Measurements from ENCODE around the gene NACAD.

NACAD gene

DNA sequence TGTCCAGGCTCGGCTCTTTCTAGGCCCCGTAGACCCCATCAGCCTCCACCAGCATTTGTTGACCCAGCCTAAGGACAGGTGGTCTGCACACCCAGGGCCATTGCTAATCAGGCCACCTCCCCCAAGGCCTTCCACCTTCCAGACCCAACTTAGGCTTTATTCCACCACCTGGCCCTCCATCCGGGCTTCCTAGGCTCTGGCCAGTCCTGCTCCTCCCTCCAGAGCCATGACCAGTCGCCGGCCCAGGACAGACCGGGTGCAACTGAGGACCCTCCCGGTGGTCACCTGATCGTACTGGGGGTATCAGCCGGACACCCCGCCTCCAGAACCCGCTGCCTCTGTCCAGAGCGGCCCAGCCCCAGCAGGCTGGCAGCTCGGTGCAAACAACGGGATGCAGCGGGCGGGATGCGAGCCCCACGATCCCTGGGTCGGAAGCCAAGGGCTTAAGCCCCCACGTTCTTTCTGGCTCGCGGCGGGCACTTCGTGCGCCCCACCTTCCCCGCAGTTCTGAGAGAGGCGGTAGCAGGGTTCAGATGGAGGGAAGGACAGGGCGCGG is 545 bp downstream of the NACAD start:
- no peak for DNase-seq (ENCODE audit: low read depth in 2 of 2)

DNA sequence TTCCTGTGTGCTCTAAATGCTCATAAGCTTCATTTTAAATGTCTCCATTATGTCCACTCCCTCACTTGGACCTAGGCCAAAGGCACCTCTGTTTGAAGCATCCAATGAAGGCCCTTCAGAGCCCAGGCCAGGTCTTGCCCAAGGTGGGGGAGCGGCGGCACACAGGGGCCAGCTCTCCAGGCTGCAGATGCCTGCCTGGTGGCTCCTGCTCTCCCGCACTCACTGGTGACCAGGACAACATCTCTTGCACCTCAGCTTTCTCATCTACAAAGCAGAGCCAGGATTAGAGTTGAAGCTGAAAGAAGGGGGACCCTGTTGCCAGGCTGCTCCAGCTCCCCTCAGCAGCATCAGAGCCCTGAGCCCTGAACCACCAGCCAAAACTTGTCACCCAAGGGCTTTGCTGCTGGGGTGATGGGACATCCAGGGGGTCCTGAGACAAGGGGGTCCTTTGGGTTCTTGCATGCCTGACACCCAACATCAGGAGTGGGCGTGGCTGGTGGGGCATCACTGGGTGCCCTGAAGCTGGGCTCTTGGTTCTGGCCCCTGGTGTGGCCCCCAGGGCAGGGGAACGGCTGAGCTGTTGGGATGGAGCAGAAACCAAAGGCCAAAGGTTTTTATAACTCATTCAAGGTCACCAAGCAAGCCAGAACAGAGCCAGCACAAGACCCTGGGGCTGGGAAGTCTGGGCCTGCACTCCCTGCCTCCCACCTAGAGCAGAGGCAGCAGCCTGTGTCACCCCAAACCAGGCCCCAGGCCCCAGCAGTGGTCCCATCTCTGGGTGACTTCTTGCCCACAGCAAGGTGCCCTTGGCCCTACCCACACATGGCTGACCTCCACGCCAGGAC is 1.2 kb downstream of the NACAD start:
- no peak for DNase-seq (ENCODE audit: low read depth in 2 of 2)

DNA sequence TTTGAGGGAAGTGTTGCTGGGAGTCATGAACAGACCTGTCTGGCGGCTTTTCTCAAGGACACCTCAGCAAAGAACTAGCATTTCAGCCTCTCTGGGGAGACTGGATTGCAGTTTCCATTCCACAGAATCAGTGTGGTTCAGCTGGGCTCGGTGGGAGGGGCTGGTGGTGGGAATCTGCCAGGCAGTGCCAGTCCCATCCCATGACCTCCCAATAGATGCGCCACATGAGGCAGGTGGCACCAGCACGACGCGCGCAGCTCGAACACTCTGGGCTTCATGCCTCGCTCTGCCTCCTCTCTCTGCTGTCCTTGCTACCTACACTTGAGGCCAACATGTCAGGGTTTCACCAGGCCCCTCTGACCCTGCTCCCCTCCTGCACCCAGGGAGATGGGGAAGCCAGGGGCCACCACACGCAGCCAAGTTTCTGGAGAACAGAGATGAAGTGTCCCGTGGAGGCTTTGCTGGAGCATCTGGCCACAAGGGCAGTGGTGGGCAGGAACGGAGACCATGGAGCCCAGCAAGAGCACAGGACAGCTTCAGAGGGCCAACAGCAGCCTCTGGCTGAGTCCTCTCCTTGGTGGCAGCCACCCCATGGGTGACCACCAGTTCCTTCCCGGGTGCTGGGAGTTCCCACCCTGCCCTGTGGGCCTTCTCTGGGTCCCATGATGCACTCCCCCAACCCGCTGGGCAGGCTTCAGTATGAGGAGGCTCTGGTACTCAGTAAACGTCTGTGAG is 2.3 kb downstream of the NACAD start:
- no peak for DNase-seq (ENCODE audit: low read depth in 2 of 2)

DNA sequence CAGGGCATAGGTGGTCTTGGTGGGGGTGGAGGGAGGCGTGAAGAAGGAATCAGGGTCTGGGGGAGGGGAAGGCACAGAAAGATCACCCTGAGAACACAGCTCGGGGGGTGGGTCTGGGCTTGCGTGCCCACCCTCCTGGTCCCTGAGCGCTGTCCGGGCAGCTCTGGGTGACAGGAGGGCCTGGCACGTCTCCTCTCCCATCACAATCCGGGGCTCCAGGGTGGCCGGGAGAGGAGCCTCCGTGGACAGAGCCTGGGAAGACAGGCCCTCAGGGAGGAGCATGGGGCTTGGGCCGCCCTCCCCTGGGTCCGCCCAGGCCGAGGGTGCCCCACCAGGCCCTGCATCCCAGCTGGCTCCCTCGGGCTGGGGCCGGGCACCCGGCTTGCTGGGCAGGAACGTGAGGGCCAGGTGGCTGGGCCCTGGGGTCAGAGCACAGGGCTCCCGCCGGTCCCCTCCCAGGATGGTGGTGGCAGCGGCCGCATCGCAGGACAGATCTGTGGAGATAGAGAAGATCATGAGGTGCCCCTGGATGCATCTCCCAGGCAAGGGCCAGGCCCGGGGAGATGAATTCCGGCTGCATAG is 3.1 kb downstream of the NACAD start:
- no peak for DNase-seq (ENCODE audit: low read depth in 2 of 2)

DNA sequence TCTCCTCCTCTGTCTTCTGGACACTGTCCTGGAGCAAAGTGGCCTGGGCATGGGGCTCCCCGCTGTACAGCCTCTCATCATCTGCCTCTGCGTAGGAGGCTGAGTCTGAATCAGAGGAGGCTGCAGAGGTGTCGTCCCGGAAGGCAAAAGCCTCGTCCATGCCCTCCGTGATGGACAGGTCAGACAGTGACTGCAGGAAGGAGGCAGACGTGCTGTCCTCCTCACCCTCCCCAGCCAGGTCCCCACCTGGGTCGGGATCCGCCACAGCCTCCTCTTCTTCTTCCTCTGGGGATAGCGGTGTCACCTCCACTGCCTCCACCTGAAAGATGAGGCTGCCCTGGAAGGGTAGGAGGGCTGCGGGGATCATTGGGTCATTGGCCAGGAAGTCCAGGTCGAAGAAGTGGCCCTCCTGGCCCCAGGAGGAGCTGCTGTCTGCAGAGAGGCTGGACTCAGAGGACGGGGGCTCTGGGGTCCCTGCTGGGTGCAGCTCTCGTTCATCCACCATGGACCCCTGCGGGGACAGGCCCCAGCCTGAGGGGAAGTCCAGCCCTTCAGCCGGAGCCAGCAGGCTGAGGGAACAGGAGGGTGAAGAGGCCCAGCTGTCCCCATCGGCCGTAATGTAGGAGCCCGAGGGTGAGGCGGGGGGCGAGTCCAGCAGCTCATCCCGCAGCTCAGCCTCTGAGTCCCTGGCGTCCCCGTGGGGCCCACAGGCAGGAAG is 3.7 kb downstream of the NACAD start:
- no peak for DNase-seq (ENCODE audit: low read depth in 2 of 2)

DNA sequence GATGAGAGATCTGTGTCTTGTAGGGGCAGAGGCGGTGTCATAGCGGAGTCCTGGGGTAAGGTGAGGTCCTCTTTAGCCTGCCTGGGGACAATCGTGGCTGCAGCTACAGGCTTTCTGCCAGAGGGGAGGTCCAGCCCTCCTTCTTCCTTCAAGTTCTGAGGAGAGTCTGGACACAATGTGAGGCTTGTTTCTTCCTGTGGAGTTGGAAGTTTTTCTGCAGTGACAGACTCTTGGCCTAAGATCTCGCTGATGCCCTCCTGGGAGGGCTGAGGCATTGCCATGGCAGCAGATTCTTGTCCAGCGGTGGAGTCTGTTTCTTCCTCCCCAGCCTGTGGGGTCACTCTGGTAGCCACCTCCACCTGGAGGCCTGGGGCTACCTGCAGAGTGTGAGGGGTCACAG is 4.4 kb downstream of the NACAD start:
- no peak for DNase-seq (ENCODE audit: low read depth in 2 of 2)

DNA sequence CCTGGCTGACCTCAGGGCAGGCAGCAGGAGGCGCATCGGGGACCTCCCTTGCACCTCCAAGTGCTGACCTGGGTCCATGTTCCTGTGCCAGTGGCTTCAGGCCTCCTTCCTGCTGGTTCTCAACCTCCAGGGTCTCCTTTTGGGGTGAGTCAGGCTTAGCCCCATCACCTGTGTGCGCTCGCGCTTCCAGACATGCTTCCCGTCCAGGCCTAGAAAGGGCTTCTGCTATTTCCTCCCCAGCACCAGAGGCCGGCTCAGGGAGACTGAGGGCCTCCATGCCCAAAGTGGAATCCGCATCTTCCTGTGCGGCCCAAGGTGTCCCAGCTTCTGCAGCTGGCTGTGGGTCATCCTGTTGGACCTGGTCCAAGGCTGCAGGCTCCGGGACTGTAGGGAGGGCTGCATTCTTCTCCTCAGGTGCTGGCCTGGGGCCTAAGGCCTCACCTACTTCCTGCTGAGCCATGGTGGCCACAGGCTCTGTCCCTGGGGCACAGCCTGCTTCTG is 5.9 kb downstream of the NACAD start:
- DNase-seq (ENCODE audit: low read depth in 2 of 2), result no peak

DNA sequence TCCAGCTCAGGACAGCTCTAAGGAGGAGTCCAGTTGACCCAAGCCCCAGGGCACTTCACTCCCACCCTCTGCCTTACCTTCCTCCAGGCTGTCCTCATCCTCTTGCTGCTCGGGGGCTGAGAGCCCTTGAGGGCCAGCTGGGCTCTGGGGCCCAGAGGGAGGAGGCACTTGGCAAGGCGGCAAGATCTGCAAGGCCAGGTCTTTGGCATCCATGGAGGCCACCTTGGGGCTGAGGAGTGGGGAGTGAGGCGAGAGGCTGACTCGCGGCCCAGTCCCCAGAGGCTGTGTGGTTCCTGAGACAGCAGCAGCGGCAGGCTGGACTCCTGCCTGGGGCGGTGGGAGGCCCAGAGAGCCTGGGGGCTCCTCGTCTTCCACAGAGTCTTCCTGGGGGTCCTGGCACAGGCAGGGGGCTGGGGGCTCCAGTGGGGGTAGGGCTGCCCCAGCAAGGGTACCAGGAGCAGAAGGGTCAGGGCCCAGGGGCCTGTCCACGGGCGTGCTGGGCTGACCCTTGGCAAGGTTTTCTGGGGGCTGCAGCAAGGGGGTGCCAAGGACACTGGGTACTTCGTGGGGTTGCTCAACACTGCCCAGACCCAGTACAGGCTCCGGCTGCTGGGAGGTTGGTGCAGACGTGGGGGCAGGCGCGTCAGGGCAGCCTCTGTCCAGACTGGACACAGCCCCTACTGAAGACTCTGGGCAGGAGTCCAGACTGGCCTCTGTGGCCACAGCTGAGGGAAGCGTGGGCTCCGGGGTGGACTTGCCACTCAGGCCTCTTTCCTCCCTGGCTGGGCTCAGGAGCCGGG is 6.5 kb downstream of the NACAD start:
- no peak for DNase-seq (ENCODE audit: low read depth in 2 of 2)

DNA sequence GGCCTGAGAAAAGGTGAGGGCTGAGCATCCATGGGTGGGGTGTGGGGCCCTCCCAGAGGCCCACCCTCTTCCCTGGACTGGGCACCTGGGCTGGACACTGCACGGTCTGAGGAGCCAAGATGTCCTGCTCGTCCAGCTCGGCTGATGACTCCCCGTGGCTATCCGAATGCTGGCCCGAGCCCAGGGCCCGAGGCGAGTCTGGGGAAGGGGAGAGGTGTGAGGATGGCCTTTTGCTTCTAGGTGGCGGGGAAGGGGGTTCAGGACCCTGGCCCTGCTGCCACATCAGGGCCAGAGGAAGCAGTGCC is 7.1 kb downstream of the NACAD start:
- no peak for DNase-seq (ENCODE audit: low read depth in 2 of 2)

DNA sequence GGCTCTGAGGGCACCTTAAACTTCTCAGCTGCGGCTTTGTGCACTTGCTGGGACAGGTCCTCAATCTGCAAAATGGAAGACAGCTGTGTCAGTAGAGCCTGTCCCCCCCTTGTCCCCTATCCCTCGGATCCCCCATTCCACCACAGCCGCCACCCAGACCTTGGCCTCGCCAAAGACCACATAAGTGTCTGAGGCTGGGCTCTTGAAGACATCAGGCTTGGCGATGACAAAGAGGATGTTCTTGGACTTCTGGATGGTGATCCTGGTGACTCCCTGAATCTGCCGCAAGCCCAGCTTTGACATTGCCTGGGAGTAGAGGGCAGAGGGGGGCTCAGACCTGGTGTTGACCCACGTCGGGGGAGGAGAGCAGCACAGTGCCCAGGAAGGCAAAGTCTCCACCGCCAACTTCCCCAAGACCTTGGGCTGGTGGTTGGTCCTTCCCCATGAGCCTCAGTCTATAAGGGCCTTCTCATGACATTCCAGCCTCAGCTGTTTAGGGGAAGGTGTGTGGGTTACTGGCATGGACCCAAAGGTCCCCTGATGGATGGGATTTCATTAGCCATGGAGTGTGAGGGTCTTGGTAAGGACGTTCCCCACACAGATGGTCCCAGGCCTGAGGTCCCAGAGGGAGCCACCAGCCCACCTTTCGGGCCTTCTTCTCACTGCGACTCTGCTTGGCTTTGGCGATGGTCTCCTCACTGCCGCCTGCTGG is 7.7 kb downstream of the NACAD start:
- no peak for DNase-seq (ENCODE audit: low read depth in 2 of 2)

DNA sequence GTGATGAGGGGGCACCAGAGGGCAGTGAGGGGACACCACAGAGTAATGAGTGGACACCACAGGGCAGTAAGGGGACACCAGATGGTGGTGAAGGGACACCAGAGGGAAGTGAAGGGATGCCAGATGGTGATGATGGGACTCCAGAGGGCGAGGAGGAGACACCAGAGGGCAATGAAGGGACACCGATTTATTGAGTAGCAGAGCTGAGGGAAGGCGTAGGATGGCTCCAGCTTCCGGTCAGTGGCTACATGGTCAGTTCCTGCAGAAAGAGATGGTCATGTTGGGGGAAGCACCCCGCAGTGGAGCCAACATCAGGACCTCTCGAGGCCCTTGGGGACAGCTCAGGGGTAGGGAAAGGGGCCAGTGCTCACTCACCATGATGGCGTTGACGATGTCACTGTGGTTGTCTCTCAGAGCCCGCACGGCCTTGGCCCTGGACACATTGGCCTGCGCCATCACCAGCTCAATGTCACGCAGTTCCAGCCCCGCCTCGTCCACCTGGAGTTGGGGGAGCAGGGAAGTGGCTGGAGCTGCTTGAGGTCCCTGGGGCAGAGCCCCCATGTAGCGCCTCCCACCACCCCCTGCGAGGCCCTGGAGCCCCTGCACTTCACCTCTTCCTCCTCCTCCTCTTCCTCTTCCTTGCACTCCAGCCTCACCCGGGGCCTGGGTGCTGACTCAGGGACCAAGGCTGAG is 8.4 kb downstream of the NACAD start:
- DNase-seq (ENCODE audit: low read depth in 2 of 2), result no peak

DNA sequence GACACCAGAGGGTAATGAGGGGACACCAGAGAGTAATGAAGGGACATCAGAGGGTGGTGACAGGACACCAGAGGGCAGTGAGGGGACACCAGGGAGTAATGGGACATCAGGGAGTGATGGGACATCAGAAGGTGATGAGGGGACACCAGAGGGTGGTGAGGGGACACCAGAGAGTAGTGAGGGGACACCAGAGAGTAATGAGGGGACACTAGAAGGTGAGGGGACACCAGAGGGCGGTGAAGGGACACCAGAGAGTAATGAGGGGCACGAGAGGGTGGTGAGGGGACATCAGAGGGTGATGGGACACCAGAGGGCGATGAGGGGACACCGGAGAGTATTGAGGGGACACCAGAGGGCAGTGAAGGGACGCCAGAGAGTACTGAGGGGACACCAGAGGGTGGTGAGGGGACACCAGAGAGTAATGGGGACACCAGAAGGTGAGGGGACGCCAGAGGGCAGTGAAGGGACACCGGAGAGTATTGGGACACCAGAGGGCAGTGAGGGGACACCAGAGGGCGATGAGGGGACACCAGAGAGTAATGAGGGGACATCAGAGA is 10.6 kb downstream of the NACAD start:
- no peak for DNase-seq (ENCODE audit: low read depth in 2 of 2)

DNA sequence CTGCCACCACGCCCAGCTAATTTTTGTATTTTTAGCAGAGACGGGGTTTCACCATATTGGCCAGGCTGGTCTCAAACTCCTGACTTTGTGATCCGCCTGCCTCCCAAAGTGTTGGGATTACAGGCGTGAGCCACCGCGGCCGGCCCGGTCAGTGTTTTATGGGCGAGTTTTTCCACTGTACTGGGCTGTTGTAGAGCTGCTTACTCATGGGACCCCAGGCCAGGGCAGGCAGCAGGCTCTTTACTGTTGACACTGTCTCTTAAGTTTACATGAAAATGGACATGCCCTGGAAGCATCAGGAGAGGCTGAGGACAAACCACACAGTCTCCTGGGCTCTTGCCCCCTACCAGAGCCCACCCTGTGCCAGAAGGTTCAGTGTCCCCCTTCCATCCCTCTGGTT is 11.2 kb downstream of the NACAD start:
- DNase-seq (ENCODE audit: low read depth in 2 of 2), result no peak

DNA sequence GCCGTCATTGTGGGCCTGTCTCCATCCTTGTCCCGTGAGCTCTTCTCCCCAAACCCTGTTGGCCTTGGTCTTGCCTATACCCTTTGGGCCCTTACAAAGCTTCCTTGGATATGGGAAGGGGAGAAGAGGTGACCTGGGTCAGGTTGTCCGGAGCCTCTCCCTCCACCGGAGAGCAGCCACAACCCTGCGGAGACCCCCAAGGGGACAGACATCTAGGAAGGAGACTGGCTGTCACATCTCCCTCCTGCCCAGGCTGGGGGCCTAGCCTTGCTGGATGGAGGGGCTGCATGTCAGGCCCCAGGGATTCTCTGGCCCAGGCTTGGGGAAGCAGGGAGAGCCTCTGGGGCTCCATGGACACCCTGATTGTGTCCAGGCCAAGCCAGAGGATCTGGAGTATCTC is 11.8 kb downstream of the NACAD start:
- DNase-seq (ENCODE audit: low read depth in 2 of 2), result no peak

DNA sequence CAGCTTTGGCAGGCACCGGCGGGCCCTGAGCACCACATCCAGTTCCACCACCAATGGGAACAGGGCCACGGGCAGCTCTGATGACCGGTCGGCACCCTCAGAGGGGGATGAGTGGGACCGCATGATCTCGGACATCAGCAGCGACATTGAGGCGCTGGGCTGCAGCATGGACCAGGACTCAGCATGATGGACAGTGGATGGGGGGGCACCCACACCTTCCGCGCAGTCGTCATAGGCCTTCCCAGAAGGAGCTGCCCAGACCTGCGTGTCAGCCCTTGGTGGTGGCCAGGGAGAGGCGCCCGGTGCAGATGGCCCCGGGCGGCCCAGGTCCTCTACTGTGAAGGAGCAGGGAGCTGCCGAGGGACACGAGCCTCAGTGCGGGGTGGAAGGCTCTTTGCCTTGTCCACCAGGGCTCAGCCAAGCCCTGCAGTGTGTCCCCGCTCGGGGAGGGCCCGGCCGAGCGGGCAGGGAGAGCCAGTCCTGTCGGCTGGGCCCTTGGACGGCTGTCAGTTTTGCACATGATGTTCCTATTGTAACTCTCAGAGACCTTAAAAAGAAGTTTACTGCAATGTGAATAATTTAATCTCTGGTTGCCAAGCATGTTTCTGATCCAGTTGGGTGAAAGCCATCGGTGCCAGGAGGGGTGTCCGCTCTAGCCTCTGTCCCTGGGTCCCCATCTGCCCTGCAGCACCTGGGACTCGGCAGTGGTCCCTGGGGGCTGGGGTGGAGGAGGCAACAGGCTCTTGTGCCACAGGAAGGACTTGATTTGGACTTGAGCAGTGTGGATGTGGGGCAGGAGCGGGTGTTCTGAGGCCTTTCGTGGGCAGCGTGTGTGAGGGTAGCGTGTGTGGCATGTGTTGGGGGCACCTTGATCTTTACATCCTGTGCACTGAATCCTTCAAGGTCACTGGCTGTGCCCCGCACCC is 12.6 kb downstream of the NACAD start:
- no peak for DNase-seq (ENCODE audit: low read depth in 2 of 2)

DNA sequence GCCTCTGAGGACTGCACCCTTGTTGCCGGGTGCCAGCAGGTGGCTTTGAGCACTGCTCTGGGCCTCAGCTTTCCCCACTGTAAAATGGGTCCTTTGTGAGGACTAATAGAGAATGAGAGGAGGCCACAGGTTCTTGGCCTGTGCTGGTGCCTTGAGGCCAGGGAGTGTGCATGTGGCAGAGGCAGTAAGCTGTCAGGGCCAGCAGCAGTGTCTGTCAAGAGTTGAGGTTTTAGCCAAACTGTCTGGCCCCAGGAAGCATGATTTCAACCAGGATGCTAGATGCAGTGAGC is 13.5 kb downstream of the NACAD start:
- DNase-seq (ENCODE audit: low read depth in 2 of 2), result no peak

DNA sequence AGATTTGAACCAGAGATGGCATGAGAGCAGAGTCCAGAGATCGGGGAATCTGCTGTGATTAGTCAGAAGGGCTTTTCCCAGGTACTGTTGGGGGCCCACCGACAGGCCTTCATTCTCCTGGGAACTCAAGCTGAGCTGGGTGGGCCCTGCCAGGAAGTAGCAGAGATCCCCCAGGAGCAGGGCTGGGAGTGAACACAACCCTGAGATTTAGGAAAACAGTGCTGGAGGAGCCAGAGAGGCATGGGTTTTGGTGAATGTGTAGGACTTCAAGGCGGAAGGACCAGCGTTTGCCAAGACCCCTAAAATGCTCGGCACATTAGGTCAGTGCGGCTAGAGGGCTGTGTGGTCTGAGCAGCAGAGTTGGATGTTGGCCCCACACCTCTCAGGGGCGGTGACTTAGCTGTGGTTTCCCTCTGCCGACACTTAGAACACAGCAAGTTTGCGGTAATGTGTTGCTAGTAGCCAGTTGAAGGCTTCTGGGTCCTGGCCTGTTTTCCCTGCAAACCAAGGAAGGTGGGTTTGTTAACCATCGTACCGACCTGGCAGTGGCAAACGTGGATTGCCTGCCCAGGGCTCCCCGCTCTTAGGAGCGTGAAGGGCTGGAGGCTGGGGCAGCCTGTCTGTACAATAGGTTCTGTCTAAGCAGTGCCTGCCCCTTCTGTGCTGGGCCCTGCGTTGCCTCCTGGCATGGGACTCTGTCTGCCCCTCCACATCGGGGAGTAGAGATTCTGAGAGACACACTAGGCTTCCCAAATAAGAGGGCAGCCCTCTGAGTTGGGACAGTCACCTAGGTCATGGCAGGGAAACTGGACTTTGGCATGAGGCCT is 14.0 kb downstream of the NACAD start:
- DNase-seq (ENCODE audit: low read depth in 2 of 2), result no peak

Measured in stimulated activated CD4-positive, alpha-beta T cell treated with anti-CD3 and anti-CD28 coated beads, Interleukin-4, amount 100 ng/mL, for 48 hours (primary cell).